Stimulated activated CD8-positive, alpha-beta memory T cell treated with anti-CD3 and anti-CD28 coated beads, Interleukin-15, amount 100 ng/mL, for 4 hours (primary cell): ENCODE results near the gene MLX.

Experiments used
- DNase-seq, 2 donors: peaks; one replicate each; pipeline ENCODE4 v3.0.0-alpha.2; 2020; ENCODE audit warnings: low read depth in 2 of 2

The MLX gene

GRCh38 chr17:42578282-42578869 is 11.5 kb downstream of the MLX start:
- DNase-seq, result peak in 1 of 2 donors; percentile 41

- DNase-seq, result no peak
Observed at GRCh38 chr17:42579794-42580551, 13.1 kb downstream of the MLX start.

- DNase-seq, result no peak
Observed at GRCh38 chr17:42581744-42582270, 14.9 kb downstream of the MLX start.

- DNase-seq, result no peak
Observed at GRCh38 chr17:42584880-42585279, 18.0 kb downstream of the MLX start.

- DNase-seq, result no peak
Observed at GRCh38 chr17:42585353-42585752, 18.5 kb downstream of the MLX start.

- DNase-seq, result no peak
Observed at GRCh38 chr17:42586514-42587230, 19.8 kb downstream of the MLX start.

GRCh38 chr17:42590886-42591285 is 24.0 kb downstream of the MLX start:
- DNase-seq, result no peak

GRCh38 chr17:42591411-42591810 is 24.5 kb downstream of the MLX start:
- DNase-seq, result no peak

GRCh38 chr17:42596386-42596785 is 29.5 kb downstream of the MLX start:
- no peak for DNase-seq

- DNase-seq, result no peak
Observed at GRCh38 chr17:42598905-42599304, 32.0 kb downstream of the MLX start.

GRCh38 chr17:42603318-42603717 is 36.4 kb downstream of the MLX start:
- DNase-seq, result no peak

GRCh38 chr17:42607769-42608168 is 40.9 kb downstream of the MLX start:
- DNase-seq, result no peak

GRCh38 chr17:42608305-42609181 is 41.6 kb downstream of the MLX start:
- no peak for DNase-seq

- peak; percentile 98 to 99 for DNase-seq
Observed at GRCh38 chr17:42609182-42609813, 42.4 kb downstream of the MLX start, which contains the start of the genes RETREG3 and TUBG1. Gene RETREG3, minus strand, starts transcription at chr17:42609374. Its CDS starts 50 bp downstream, at chr17:42609324. Gene TUBG1, plus strand, starts transcription at chr17:42609683. Its CDS starts 55 bp downstream, at chr17:42609738.

GRCh38 chr17:42609814-42610801 is 43.2 kb downstream of the MLX start:
- DNase-seq, result peak in 1 of 2 donors; percentile 1

- no peak for DNase-seq
Observed at GRCh38 chr17:42612013-42612412, 45.1 kb downstream of the MLX start.

GRCh38 chr17:42613699-42614295 is 46.9 kb downstream of the MLX start:
- DNase-seq, result no peak

GRCh38 chr17:42617956-42618431 is 51.1 kb downstream of the MLX start:
- no peak for DNase-seq
